ENCODE results near the gene CDC42BPG.

- TF ChIP-seq CTCF (conservative IDR thresholded peaks at IDR 0.05; ENCODE audit: low read depth, low read length), result no peak
- no peak for TF ChIP-seq EZH2 (IDR thresholded peaks at IDR 0.05; ENCODE audit: low read length, unreplicated experiment)
Measured at GRCh38 chr11:64884019-64884418, 39.6 kb upstream of the CDC42BPG start.

Measured in PC-3 (cell line).